Measurements from ENCODE around the gene CCDC66.

CCDC66 gene

DNA sequence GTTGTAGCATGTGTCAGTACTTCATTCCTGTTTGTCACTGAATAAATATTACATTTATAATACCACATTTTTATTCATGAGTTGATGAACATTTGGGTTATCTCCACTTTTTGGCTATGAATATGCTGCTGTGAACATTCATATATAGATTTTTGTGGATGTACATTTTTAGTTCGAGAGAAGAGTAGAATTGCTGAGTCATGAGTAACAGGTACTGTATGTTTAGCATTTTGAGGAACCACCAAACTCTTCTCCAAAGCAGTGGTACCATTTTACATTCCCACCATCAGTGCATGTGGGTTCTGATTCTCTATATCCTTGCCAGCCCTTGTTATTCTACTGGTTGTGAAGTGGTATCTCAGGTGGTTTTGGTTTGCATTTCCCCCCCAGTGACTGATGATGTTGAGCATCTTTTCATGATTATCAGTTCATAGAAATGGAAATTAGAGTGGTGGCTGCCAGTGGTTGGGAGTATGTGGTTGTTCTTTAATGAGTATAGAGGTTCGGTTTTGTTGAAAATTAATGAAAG is 59.6 kb downstream of the CCDC66 start:
- Histone ChIP-seq H3K9ac (ENCODE audit: low read depth in 1 of 2, low read length in 2 of 2) (no peak overlapping the region), H3K36me3 (ENCODE audit: control insufficient read depth in 2 of 2, insufficient read depth in 2 of 2, low read length in 2 of 2) (peaks cover 37 to 40% of the 10 kb centered on the region in 2 donors)

GRCh38 chr3:56620371-56620770 is 63.4 kb downstream of the CCDC66 start:
- Histone ChIP-seq H3K4me1 (ENCODE audit: control insufficient read depth in 2 of 2, insufficient read depth in 2 of 2, low read length in 2 of 2) (peaks cover 3 to 5% of the 10 kb centered on the region in 2 donors), H3K4me3 (ENCODE audit: low read length in 2 of 2) (no peak overlapping the region), H3K36me3 (ENCODE audit: control insufficient read depth in 2 of 2, insufficient read depth in 2 of 2, low read length in 2 of 2) (peaks cover 51 to 61% of the 10 kb centered on the region in 2 donors), H3K27me3 (ENCODE audit: control insufficient read depth in 2 of 2, insufficient read depth in 2 of 2, low read length in 2 of 2) (no peaks in the 10 kb centered on the region), H3K9me3 (ENCODE audit: control insufficient read depth in 2 of 2, low read length in 2 of 2) (no peaks in the 10 kb centered on the region), H3K27ac (ENCODE audit: low read depth in 2 of 2, low read length in 2 of 2) (no peak overlapping the region), H3K9ac (ENCODE audit: low read depth in 1 of 2, low read length in 2 of 2) (no peak overlapping the region)

More for the DNA sequence above, 59.6 kb downstream of the CCDC66 start:
- Histone ChIP-seq H3K9me3 (ENCODE audit: control insufficient read depth in 2 of 2, low read length in 2 of 2) (no peaks in the 10 kb centered on the region), H3K27ac (ENCODE audit: low read depth in 2 of 2, low read length in 2 of 2) (no peak overlapping the region), H3K4me3 (ENCODE audit: low read length in 2 of 2) (no peak overlapping the region), H3K4me1 (ENCODE audit: control insufficient read depth in 2 of 2, insufficient read depth in 2 of 2, low read length in 2 of 2) (peaks cover 3 to 4% of the 10 kb centered on the region in 2 donors), H3K27me3 (ENCODE audit: control insufficient read depth in 2 of 2, insufficient read depth in 2 of 2, low read length in 2 of 2) (no peaks in the 10 kb centered on the region)

DNA sequence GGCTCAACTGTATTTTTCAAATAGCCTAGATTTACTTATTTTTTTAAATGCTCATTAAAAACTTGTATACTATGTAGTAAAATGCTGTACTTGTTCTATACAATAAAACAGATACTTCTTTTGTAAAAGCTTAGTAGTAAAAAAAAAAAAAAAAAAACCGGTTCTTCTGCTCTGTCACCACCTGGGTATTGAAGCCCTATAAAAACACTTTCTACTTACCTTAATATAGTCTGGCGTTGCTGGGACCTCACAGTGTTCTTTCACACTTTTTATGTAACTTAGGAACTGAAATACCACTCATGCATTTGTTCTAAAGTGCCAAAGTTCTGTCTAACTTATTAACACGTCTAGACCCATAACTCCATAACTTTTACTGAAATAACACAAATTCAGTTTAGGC is 64.7 kb downstream of the CCDC66 start:
- H3K27ac ChIP-seq (ENCODE audit: low read depth in 2 of 2, low read length in 2 of 2): peak overlapping the region in 1 of 2 donors; percentile 7
- H3K27me3 ChIP-seq (ENCODE audit: control insufficient read depth in 2 of 2, insufficient read depth in 2 of 2, low read length in 2 of 2): no peaks in the 10 kb centered on the region

DNA sequence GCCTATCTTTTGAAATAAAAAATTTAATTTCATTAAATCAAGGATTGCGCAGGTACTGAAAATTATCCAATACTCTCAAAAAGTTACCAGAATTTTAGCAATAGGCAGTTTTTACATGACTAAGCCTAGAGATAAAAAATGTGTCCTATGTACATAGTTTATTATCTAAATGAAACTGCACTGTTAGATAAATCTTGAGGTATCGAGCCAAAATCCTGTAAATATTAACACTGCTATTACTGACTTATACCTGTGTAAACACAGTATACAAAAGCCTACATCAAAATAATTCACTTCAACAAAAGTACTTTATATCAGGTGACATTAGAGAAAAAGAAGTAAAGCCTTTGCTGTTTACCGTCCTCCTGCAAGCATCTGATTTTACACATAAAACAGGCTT is 65.4 kb downstream of the CCDC66 start:
- H3K27me3 ChIP-seq (ENCODE audit: control insufficient read depth in 2 of 2, insufficient read depth in 2 of 2, low read length in 2 of 2): no peaks in the 10 kb centered on the region
- H3K27ac ChIP-seq (ENCODE audit: low read depth in 2 of 2, low read length in 2 of 2): no peak overlapping the region
- H3K9ac ChIP-seq (ENCODE audit: low read depth in 1 of 2, low read length in 2 of 2): no peak overlapping the region
- no peaks in the 10 kb centered on the region for H3K9me3 ChIP-seq (ENCODE audit: control insufficient read depth in 2 of 2, low read length in 2 of 2)
- H3K36me3 ChIP-seq (ENCODE audit: control insufficient read depth in 2 of 2, insufficient read depth in 2 of 2, low read length in 2 of 2): peaks cover 54 to 55% of the 10 kb centered on the region in 2 donors
- H3K4me3 ChIP-seq (ENCODE audit: low read length in 2 of 2): no peak overlapping the region
- H3K4me1 ChIP-seq (ENCODE audit: control insufficient read depth in 2 of 2, insufficient read depth in 2 of 2, low read length in 2 of 2): peaks cover 3 to 5% of the 10 kb centered on the region in 2 donors

More for the DNA sequence above, 64.7 kb downstream of the CCDC66 start:
- Histone ChIP-seq H3K4me1 (ENCODE audit: control insufficient read depth in 2 of 2, insufficient read depth in 2 of 2, low read length in 2 of 2) (peaks cover 3 to 5% of the 10 kb centered on the region in 2 donors), H3K9ac (ENCODE audit: low read depth in 1 of 2, low read length in 2 of 2) (no peak overlapping the region), H3K9me3 (ENCODE audit: control insufficient read depth in 2 of 2, low read length in 2 of 2) (no peaks in the 10 kb centered on the region), H3K4me3 (ENCODE audit: low read length in 2 of 2) (no peak overlapping the region), H3K36me3 (ENCODE audit: control insufficient read depth in 2 of 2, insufficient read depth in 2 of 2, low read length in 2 of 2) (peaks cover 56 to 59% of the 10 kb centered on the region in 2 donors)

- Histone ChIP-seq H3K27ac (ENCODE audit: low read depth in 2 of 2, low read length in 2 of 2) (no peak overlapping the region), H3K9ac (ENCODE audit: low read depth in 1 of 2, low read length in 2 of 2) (no peak overlapping the region), H3K4me3 (ENCODE audit: low read length in 2 of 2) (no peak overlapping the region), H3K27me3 (ENCODE audit: control insufficient read depth in 2 of 2, insufficient read depth in 2 of 2, low read length in 2 of 2) (no peaks in the 10 kb centered on the region), H3K36me3 (ENCODE audit: control insufficient read depth in 2 of 2, insufficient read depth in 2 of 2, low read length in 2 of 2) (peaks cover 37 to 55% of the 10 kb centered on the region in 2 donors), H3K9me3 (ENCODE audit: control insufficient read depth in 2 of 2, low read length in 2 of 2) (no peaks in the 10 kb centered on the region), H3K4me1 (ENCODE audit: control insufficient read depth in 2 of 2, insufficient read depth in 2 of 2, low read length in 2 of 2) (peaks cover 3 to 5% of the 10 kb centered on the region in 2 donors)
Measured at GRCh38 chr3:56624725-56625124, 67.8 kb downstream of the CCDC66 start.

GRCh38 chr3:56629047-56629446 is 72.1 kb downstream of the CCDC66 start:
- Histone ChIP-seq H3K27ac (ENCODE audit: low read depth in 2 of 2, low read length in 2 of 2) (no peak overlapping the region), H3K9ac (ENCODE audit: low read depth in 1 of 2, low read length in 2 of 2) (no peak overlapping the region), H3K9me3 (ENCODE audit: control insufficient read depth in 2 of 2, low read length in 2 of 2) (no peaks in the 10 kb centered on the region), H3K4me3 (ENCODE audit: low read length in 2 of 2) (no peak overlapping the region), H3K4me1 (ENCODE audit: control insufficient read depth in 2 of 2, insufficient read depth in 2 of 2, low read length in 2 of 2) (no peaks in the 10 kb centered on the region), H3K27me3 (ENCODE audit: control insufficient read depth in 2 of 2, insufficient read depth in 2 of 2, low read length in 2 of 2) (no peaks in the 10 kb centered on the region), H3K36me3 (ENCODE audit: control insufficient read depth in 2 of 2, insufficient read depth in 2 of 2, low read length in 2 of 2) (peaks cover 29 to 47% of the 10 kb centered on the region in 2 donors)

- no peak overlapping the region for H3K9ac ChIP-seq (ENCODE audit: low read depth in 1 of 2, low read length in 2 of 2)
- H3K4me3 ChIP-seq (ENCODE audit: low read length in 2 of 2): no peak overlapping the region
- H3K9me3 ChIP-seq (ENCODE audit: control insufficient read depth in 2 of 2, low read length in 2 of 2): no peaks in the 10 kb centered on the region
- H3K27me3 ChIP-seq (ENCODE audit: control insufficient read depth in 2 of 2, insufficient read depth in 2 of 2, low read length in 2 of 2): no peaks in the 10 kb centered on the region
- peaks cover 29 to 45% of the 10 kb centered on the region in 2 donors for H3K36me3 ChIP-seq (ENCODE audit: control insufficient read depth in 2 of 2, insufficient read depth in 2 of 2, low read length in 2 of 2)
- no peak overlapping the region for H3K27ac ChIP-seq (ENCODE audit: low read depth in 2 of 2, low read length in 2 of 2)
- no peaks in the 10 kb centered on the region for H3K4me1 ChIP-seq (ENCODE audit: control insufficient read depth in 2 of 2, insufficient read depth in 2 of 2, low read length in 2 of 2)
Measured at GRCh38 chr3:56629451-56629850, 72.5 kb downstream of the CCDC66 start.

GRCh38 chr3:56630966-56631365 is 74.0 kb downstream of the CCDC66 start:
- H3K4me3 ChIP-seq (ENCODE audit: low read length in 2 of 2): no peak overlapping the region
- H3K9me3 ChIP-seq (ENCODE audit: control insufficient read depth in 2 of 2, low read length in 2 of 2): no peaks in the 10 kb centered on the region
- H3K36me3 ChIP-seq (ENCODE audit: control insufficient read depth in 2 of 2, insufficient read depth in 2 of 2, low read length in 2 of 2): peaks cover 22 to 43% of the 10 kb centered on the region in 2 donors
- no peak overlapping the region for H3K9ac ChIP-seq (ENCODE audit: low read depth in 1 of 2, low read length in 2 of 2)
- H3K27ac ChIP-seq (ENCODE audit: low read depth in 2 of 2, low read length in 2 of 2): no peak overlapping the region
- no peaks in the 10 kb centered on the region for H3K27me3 ChIP-seq (ENCODE audit: control insufficient read depth in 2 of 2, insufficient read depth in 2 of 2, low read length in 2 of 2)
- no peaks in the 10 kb centered on the region for H3K4me1 ChIP-seq (ENCODE audit: control insufficient read depth in 2 of 2, insufficient read depth in 2 of 2, low read length in 2 of 2)

DNA sequence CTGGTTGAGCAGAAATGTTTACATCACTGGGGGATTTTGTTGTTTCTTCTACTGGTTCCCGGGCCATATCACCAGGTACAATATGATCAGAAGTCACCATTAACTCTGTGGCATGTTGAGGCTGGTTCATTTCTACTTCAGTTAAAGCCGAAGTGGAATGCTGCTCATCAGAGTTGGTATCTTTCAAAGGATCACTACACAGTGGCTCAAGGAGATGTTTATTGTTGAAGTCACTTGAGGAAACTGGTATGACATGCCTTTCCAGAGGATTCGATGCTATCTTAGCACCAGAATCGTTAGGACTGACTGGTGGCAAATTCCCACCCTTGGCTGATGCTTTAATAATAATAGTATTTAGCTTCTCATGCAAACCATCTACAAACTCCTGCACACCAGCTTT is 76.2 kb downstream of the CCDC66 start:
- Histone ChIP-seq H3K36me3 (ENCODE audit: control insufficient read depth in 2 of 2, insufficient read depth in 2 of 2, low read length in 2 of 2) (peaks cover 29 to 40% of the 10 kb centered on the region in 2 donors), H3K4me1 (ENCODE audit: control insufficient read depth in 2 of 2, insufficient read depth in 2 of 2, low read length in 2 of 2) (no peaks in the 10 kb centered on the region), H3K9ac (ENCODE audit: low read depth in 1 of 2, low read length in 2 of 2) (no peak overlapping the region), H3K9me3 (ENCODE audit: control insufficient read depth in 2 of 2, low read length in 2 of 2) (no peaks in the 10 kb centered on the region), H3K4me3 (ENCODE audit: low read length in 2 of 2) (no peak overlapping the region), H3K27ac (ENCODE audit: low read depth in 2 of 2, low read length in 2 of 2) (no peak overlapping the region), H3K27me3 (ENCODE audit: control insufficient read depth in 2 of 2, insufficient read depth in 2 of 2, low read length in 2 of 2) (no peaks in the 10 kb centered on the region)

GRCh38 chr3:56633602-56634535 is 76.9 kb downstream of the CCDC66 start:
- Histone ChIP-seq H3K27ac (ENCODE audit: low read depth in 2 of 2, low read length in 2 of 2) (no peak overlapping the region), H3K27me3 (ENCODE audit: control insufficient read depth in 2 of 2, insufficient read depth in 2 of 2, low read length in 2 of 2) (no peaks in the 10 kb centered on the region), H3K36me3 (ENCODE audit: control insufficient read depth in 2 of 2, insufficient read depth in 2 of 2, low read length in 2 of 2) (peaks cover 34 to 41% of the 10 kb centered on the region in 2 donors)

More at GRCh38 chr3:56633602-56634535, 76.9 kb downstream of the CCDC66 start:
- no peaks in the 10 kb centered on the region for H3K9me3 ChIP-seq (ENCODE audit: control insufficient read depth in 2 of 2, low read length in 2 of 2)
- no peak overlapping the region for H3K9ac ChIP-seq (ENCODE audit: low read depth in 1 of 2, low read length in 2 of 2)
- H3K4me1 ChIP-seq (ENCODE audit: control insufficient read depth in 2 of 2, insufficient read depth in 2 of 2, low read length in 2 of 2): no peaks in the 10 kb centered on the region
- H3K4me3 ChIP-seq (ENCODE audit: low read length in 2 of 2): no peak overlapping the region
